ENCODE results near the gene NR3C2.

NR3C2 gene

DNA sequence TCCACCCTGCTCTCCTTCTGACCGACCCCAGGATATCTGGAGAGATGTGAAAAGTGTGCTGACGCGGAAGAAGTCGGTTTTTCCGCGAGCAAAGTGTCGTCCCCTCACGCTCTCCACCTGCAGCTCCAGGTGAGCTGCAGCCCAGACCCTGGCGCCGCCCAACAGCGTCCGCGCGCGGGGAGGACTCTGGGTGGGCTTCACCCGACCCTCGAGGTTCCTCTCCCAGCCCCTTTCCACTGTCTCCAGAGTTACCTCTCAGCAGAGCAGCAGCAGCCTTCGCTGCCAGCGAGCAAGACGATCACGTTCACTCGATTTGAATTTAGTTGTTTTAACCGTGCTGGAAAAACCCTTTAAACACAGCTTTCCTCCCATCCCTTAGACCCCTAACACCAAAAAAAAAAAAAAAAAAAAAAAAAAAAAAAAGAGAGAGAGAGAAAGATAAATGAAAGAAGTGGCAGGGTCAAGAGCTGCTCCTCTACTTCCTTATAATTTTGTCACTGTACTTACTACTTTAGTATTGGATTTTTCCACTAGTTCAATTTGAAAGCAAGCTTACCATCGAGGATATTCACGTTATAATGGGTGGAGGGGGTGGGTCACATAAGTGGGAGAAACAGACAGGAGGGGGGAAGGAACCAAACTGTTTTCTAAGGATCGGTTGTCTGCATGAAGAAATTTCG, 758 bp upstream of the NR3C2 start:
- Histone ChIP-seq H3K79me2 (ENCODE audit: insufficient read depth, low read length) (no peaks in the 10 kb centered on the region), H3K36me3 (ENCODE audit: low read length) (no peaks in the 10 kb centered on the region), H4K20me1 (ENCODE audit: low read depth, low read length) (no peaks in the 10 kb centered on the region), H3K27ac (ENCODE audit: low read depth, low read length) (peak overlapping the region; percentile 52), H3K4me2 (ENCODE audit: low read depth, low read length, poor library complexity, severe bottlenecking) (peak overlapping the region; percentile 62), H3K27me3 (ENCODE audit: low read length) (no peaks in the 10 kb centered on the region), H3K9me3 (ENCODE audit: insufficient read depth, low read length) (no peaks in the 10 kb centered on the region), H3K9ac (ENCODE audit: low read length) (peak overlapping the region; percentile 73), H3F3A (ENCODE audit: insufficient read depth) (peaks cover 3% of the 10 kb centered on the region; the same call in 1 of the 2 replicates), H2AFZ (ENCODE audit: low read depth, low read length, severe bottlenecking) (peak overlapping the region; percentile 74), H3K9me2 (replicated peaks; ENCODE audit: insufficient read depth, low read length) (no peaks in the 10 kb centered on the region), H3K4me3 (ENCODE audit: insufficient read depth, low read length, poor library complexity, severe bottlenecking) (peak overlapping the region; percentile 73)
- TF ChIP-seq, protein P1, sequence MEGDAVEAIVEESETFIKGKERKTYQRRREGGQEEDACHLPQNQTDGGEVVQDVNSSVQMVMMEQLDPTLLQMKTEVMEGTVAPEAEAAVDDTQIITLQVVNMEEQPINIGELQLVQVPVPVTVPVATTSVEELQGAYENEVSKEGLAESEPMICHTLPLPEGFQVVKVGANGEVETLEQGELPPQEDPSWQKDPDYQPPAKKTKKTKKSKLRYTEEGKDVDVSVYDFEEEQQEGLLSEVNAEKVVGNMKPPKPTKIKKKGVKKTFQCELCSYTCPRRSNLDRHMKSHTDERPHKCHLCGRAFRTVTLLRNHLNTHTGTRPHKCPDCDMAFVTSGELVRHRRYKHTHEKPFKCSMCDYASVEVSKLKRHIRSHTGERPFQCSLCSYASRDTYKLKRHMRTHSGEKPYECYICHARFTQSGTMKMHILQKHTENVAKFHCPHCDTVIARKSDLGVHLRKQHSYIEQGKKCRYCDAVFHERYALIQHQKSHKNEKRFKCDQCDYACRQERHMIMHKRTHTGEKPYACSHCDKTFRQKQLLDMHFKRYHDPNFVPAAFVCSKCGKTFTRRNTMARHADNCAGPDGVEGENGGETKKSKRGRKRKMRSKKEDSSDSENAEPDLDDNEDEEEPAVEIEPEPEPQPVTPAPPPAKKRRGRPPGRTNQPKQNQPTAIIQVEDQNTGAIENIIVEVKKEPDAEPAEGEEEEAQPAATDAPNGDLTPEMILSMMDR (IDR thresholded peaks at IDR 0.05; ENCODE audit: insufficient read depth, low read length, poor library complexity, severe bottlenecking) = no peak
- TF ChIP-seq EZH2phosphoT487 (conservative IDR thresholded peaks at IDR 0.05; ENCODE audit: low read length) = no peak

DNA sequence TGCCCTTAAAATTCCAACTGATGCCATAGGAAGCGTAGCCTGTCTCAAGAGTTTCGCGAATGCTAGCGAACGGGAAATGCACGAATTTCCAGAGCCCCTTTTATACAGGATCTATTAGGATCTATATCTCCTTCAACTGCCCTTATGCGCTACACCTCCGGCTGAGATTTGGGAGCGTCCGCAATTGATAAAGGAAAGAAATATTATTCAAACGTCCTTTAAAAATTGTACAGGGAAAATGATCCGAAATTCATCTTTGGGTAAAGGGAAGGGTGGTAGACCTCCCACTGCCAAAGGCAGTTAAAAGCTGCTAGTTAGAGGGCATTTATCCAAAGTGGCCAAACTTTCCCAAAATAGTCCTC, 609 bp downstream of the NR3C2 start:
- Histone ChIP-seq H3K4me2 (ENCODE audit: low read depth, low read length, poor library complexity, severe bottlenecking) (peak overlapping the region; percentile 48), H4K20me1 (ENCODE audit: low read depth, low read length) (no peaks in the 10 kb centered on the region), H3K27ac (ENCODE audit: low read depth, low read length) (no peak overlapping the region), H3K4me3 (ENCODE audit: insufficient read depth, low read length, poor library complexity, severe bottlenecking) (no peak overlapping the region), H3K9me2 (replicated peaks; ENCODE audit: insufficient read depth, low read length) (no peaks in the 10 kb centered on the region), H3K36me3 (ENCODE audit: low read length) (no peaks in the 10 kb centered on the region), H3K79me2 (ENCODE audit: insufficient read depth, low read length) (no peaks in the 10 kb centered on the region), H3K9me3 (ENCODE audit: insufficient read depth, low read length) (no peaks in the 10 kb centered on the region), H3F3A (ENCODE audit: insufficient read depth) (peaks cover 3% of the 10 kb centered on the region; the same call in 1 of the 2 replicates), H2AFZ (ENCODE audit: low read depth, low read length, severe bottlenecking) (no peak overlapping the region), H3K9ac (ENCODE audit: low read length) (no peak overlapping the region), H3K27me3 (ENCODE audit: low read length) (no peaks in the 10 kb centered on the region)
- TF ChIP-seq, protein P1 (IDR thresholded peaks at IDR 0.05; ENCODE audit: insufficient read depth, low read length, poor library complexity, severe bottlenecking) = no peak
- TF ChIP-seq EZH2phosphoT487 (conservative IDR thresholded peaks at IDR 0.05; ENCODE audit: low read length) = no peak

DNA sequence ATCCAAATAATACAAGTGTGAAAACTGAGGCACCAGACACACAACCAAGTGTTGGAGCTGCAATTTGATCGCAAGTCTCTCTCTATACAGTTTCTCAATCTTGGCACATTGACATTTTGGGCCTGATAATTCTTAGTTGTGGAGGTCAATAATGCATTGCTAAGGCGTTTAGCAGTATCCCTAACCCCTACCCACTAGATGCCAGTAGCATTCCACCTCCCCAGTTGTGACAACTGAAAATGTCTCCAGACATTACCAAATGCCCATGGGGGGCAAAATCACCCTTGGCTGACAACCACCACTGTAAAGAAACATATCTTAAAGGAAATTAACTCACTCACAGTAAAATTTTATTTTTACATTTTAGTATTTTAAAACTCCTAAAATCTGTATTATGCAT, 4.2 kb downstream of the NR3C2 start:
- Histone ChIP-seq H3K79me2 (ENCODE audit: insufficient read depth, low read length) (no peaks in the 10 kb centered on the region), H3K27me3 (ENCODE audit: low read length) (no peaks in the 10 kb centered on the region), H4K20me1 (ENCODE audit: low read depth, low read length) (no peaks in the 10 kb centered on the region), H3K9ac (ENCODE audit: low read length) (no peak overlapping the region), H3K9me3 (ENCODE audit: insufficient read depth, low read length) (no peaks in the 10 kb centered on the region), H3K9me2 (replicated peaks; ENCODE audit: insufficient read depth, low read length) (no peaks in the 10 kb centered on the region), H3F3A (ENCODE audit: insufficient read depth) (peaks cover 3% of the 10 kb centered on the region; the same call in 1 of the 2 replicates), H3K4me2 (ENCODE audit: low read depth, low read length, poor library complexity, severe bottlenecking) (no peak overlapping the region), H2AFZ (ENCODE audit: low read depth, low read length, severe bottlenecking) (no peak overlapping the region), H3K36me3 (ENCODE audit: low read length) (no peaks in the 10 kb centered on the region), H3K4me3 (ENCODE audit: insufficient read depth, low read length, poor library complexity, severe bottlenecking) (no peak overlapping the region), H3K27ac (ENCODE audit: low read depth, low read length) (no peak overlapping the region)
- no peak for TF ChIP-seq EZH2phosphoT487 (conservative IDR thresholded peaks at IDR 0.05; ENCODE audit: low read length)
- TF ChIP-seq, protein P1 (IDR thresholded peaks at IDR 0.05; ENCODE audit: insufficient read depth, low read length, poor library complexity, severe bottlenecking) = no peak
